PC-9 (cell line): ENCODE data around the gene DTNBP1. TPM values are rescaled to one million over a fixed set of nuclear protein-coding genes. Genes with fewer than 3 reads are reported as not detected.

Experiments used
- BruUV-seq: library from RNA; stranded (reverse); fragments of 400-500 nt; replicated peaks from 2 replicates; lab custom pipeline; 2021; lab: Mats Ljungman, UMichigan
- CTCF ChIA-PET: fragments of 300-600 bp; sonication (Branson Sonifier 250); formaldehyde crosslinking; loops from one replicate; lab custom pipeline; 2022; ENCODE audit warnings: antibody characterized with exemption; lab: Charles Lee
- POLR2A ChIA-PET: fragments of 300-600 bp; sonication (Branson Sonifier 250); formaldehyde crosslinking; loops from one replicate; lab custom pipeline; 2022; ENCODE audit warnings: antibody characterized with exemption; ENCODE audit not compliant: unreplicated experiment; lab: Charles Lee
- DNase-seq, 2 experiments: peaks; one replicate each; pipeline versions ENCODE4 v3.0.0 to v3.0.0-alpha.2; 2015 to 2022; ENCODE audit warnings: mixed read lengths in 1 of 2
- H2AFZ ChIP-seq: fragments of 200-600 bp; sonication (generic); 2 replicates; pipeline ENCODE4 v1.8.1; 2017; ENCODE audit warnings: antibody characterized with exemption
- H3F3A ChIP-seq: fragments of 200-600 bp; sonication (generic); 2 replicates; pipeline ENCODE4 v1.8.1; 2017; ENCODE audit warnings: antibody characterized with exemption, mild to moderate bottlenecking, low read depth; ENCODE audit not compliant: insufficient read depth
- H3K27ac ChIP-seq: fragments of 200-600 bp; sonication (generic); 2 replicates; pipeline ENCODE4 v1.6.1; 2016; ENCODE audit warnings: mixed run types
- H3K27me3 ChIP-seq: fragments of 200-600 bp; sonication (generic); 2 replicates; pipeline ENCODE4 v1.6.1; 2016; ENCODE audit warnings: low read depth, mixed run types; ENCODE audit not compliant: insufficient read depth
- H3K36me3 ChIP-seq: fragments of 200-600 bp; sonication (generic); 2 replicates; pipeline ENCODE4 v1.6.1; 2016; ENCODE audit warnings: low read depth, mixed run types
- H3K4me1 ChIP-seq: fragments of 200-600 bp; sonication (generic); replicated peaks from 2 replicates; pipeline ENCODE4 v1.6.1; 2016; ENCODE audit warnings: mixed run types; ENCODE audit not compliant: insufficient read depth
- H3K4me2 ChIP-seq: fragments of 200-600 bp; sonication (generic); 2 replicates; pipeline ENCODE4 v1.6.1; 2017; ENCODE audit warnings: mixed run types
- H3K4me3 ChIP-seq: fragments of 200-600 bp; sonication (generic); 2 replicates; pipeline ENCODE4 v1.6.1; 2016; ENCODE audit warnings: mixed run types
- H3K79me2 ChIP-seq: fragments of 200-600 bp; sonication (generic); 2 replicates; pipeline ENCODE4 v1.6.1; 2017; ENCODE audit warnings: low read depth, mixed run types
- H3K9me2 ChIP-seq: fragments of 200-600 bp; sonication (generic); 2 replicates; pipeline ENCODE4 v1.8.1; 2017; ENCODE audit warnings: mild to moderate bottlenecking; ENCODE audit not compliant: insufficient read depth
- H3K9me3 ChIP-seq: fragments of 200-600 bp; sonication (generic); 2 replicates; pipeline ENCODE4 v1.8.1; 2016; ENCODE audit warnings: low read depth; ENCODE audit not compliant: insufficient read depth
- H4K20me1 ChIP-seq: fragments of 200-600 bp; sonication (generic); 2 replicates; pipeline ENCODE4 v1.8.1; 2017; ENCODE audit not compliant: insufficient read depth
- EZH2 ChIP-seq: fragments of 200-600 bp; sonication (generic); IDR thresholded peaks from 2 replicates; pipeline ENCODE4 v1.8.0; 2017; ENCODE audit warnings: antibody characterized with exemption, low read depth
- intact Hi-C: fragments of 100-400 bp; cut with micrococcal nuclease; formaldehyde crosslinking; loops from one replicate; pipeline ENCODE4 v1.10.0; 2022; ENCODE audit not compliant: unreplicated experiment
- total RNA-seq: library from RNA; stranded (reverse); gene quantifications from 2 replicates; pipeline ENCODE4 v1.2.3, GENCODE V29; 2021
- TF ChIP-seq, protein P1 (sequence below): fragments of 200-600 bp; sonication (generic); conservative IDR thresholded peaks from 2 replicates; pipeline ENCODE4 v1.6.1; 2017; ENCODE audit warnings: mixed run types, antibody characterized with exemption, mild to moderate bottlenecking, moderate library complexity

The DTNBP1 gene
- total RNA-seq, 1 experiment from 2014 or later: 9.1 TPM

DNA sequence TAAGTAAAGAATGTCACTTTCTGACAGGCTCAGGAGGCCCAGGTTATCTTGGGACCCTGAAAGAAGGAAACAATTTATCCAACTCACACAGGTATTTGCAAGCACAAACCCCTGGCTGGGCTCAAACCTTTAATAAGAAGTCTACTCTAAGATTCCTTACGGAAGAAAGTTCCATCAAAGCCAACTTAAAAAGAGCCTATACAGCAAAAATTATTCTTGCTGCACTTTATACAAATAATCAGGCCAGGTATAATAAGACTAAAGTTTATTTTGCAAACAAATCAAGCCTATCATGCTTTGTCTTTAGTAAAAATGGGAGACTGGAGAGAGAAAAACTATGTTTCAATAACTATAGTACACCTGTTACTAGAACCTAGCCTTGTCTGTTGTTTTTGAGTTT is 102.1 kb downstream of the DTNBP1 start:
- ChIA-PET POLR2A (no interaction called here), CTCF (no interaction called here)
- intact Hi-C loops: no loop called here
- TF ChIP-seq EZH2: no peak
- TF ChIP-seq, protein P1, sequence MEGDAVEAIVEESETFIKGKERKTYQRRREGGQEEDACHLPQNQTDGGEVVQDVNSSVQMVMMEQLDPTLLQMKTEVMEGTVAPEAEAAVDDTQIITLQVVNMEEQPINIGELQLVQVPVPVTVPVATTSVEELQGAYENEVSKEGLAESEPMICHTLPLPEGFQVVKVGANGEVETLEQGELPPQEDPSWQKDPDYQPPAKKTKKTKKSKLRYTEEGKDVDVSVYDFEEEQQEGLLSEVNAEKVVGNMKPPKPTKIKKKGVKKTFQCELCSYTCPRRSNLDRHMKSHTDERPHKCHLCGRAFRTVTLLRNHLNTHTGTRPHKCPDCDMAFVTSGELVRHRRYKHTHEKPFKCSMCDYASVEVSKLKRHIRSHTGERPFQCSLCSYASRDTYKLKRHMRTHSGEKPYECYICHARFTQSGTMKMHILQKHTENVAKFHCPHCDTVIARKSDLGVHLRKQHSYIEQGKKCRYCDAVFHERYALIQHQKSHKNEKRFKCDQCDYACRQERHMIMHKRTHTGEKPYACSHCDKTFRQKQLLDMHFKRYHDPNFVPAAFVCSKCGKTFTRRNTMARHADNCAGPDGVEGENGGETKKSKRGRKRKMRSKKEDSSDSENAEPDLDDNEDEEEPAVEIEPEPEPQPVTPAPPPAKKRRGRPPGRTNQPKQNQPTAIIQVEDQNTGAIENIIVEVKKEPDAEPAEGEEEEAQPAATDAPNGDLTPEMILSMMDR: no peak
- H3K9me3 ChIP-seq: no peaks in the 10 kb centered on the region
- no peaks in the 10 kb centered on the region for H4K20me1 ChIP-seq
- H3F3A ChIP-seq: no peaks in the 10 kb centered on the region
- no peaks in the 10 kb centered on the region for H3K9me2 ChIP-seq
- H3K79me2 ChIP-seq: no peaks in the 10 kb centered on the region
- H3K27ac ChIP-seq: no peak overlapping the region
- no peaks in the 10 kb centered on the region for H3K4me1 ChIP-seq
- no TSS peak for BruUV-seq
- H3K4me3 ChIP-seq: no peak overlapping the region
- no peak for DNase-seq
- H3K4me2 ChIP-seq: no peak overlapping the region
- no peaks in the 10 kb centered on the region for H3K27me3 ChIP-seq
- no peak overlapping the region for H2AFZ ChIP-seq
- H3K36me3 ChIP-seq: no peaks in the 10 kb centered on the region

- Histone ChIP-seq H3K9me3 (no peaks in the 10 kb centered on the region), H3K4me1 (no peaks in the 10 kb centered on the region), H3K27me3 (no peaks in the 10 kb centered on the region), H3K4me2 (no peak overlapping the region), H3K27ac (no peak overlapping the region), H3F3A (no peaks in the 10 kb centered on the region), H2AFZ (no peak overlapping the region), H3K79me2 (no peaks in the 10 kb centered on the region), H3K4me3 (no peak overlapping the region), H4K20me1 (no peaks in the 10 kb centered on the region), H3K9me2 (no peaks in the 10 kb centered on the region), H3K36me3 (no peaks in the 10 kb centered on the region)
- POLR2A ChIA-PET: interaction anchor here (0.6 kb wide), 1 partner anchor 28 kb away, joined by 9 read pairs; no protein-coding TSS in a partner anchor
- CTCF ChIA-PET: no interaction called here
- BruUV-seq: no TSS peak
- intact Hi-C loops: no loop called here
- DNase-seq: no peak
- TF ChIP-seq, protein P1: no peak
- TF ChIP-seq EZH2: no peak
Measured at GRCh38 chr6:15557174-15557573, 105.7 kb downstream of the DTNBP1 start.

DNA sequence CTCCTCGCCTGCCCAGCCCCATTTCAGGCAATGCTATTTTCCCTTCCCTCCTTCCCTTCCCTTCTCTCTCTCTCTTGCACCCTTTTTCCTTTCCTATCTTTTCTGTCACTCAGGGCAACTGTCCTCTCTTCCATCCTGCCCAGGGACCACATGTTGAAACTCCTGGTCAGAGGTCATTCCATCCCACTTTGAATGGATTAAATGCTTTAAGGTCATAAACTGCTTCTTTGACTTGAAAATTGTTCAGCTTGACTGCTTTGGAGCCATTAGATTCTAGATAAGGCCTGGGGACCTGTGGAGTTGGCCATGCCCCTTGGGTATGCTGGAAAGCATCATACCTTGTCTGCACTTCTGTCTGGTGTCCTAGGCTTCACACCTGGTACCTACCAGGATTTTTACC is 106.1 kb downstream of the DTNBP1 start:
- intact Hi-C loops: no loop called here
- Histone ChIP-seq H3K36me3 (no peaks in the 10 kb centered on the region), H3F3A (no peaks in the 10 kb centered on the region), H4K20me1 (no peaks in the 10 kb centered on the region), H3K9me3 (no peaks in the 10 kb centered on the region), H3K79me2 (no peaks in the 10 kb centered on the region), H3K4me1 (no peaks in the 10 kb centered on the region), H2AFZ (no peak overlapping the region), H3K9me2 (no peaks in the 10 kb centered on the region), H3K4me2 (no peak overlapping the region), H3K4me3 (no peak overlapping the region), H3K27me3 (no peaks in the 10 kb centered on the region), H3K27ac (no peak overlapping the region)
- TF ChIP-seq, protein P1: no peak
- TF ChIP-seq EZH2: no peak
- POLR2A ChIA-PET: no interaction called here
- BruUV-seq: no TSS peak
- CTCF ChIA-PET: no interaction called here
- no peak for DNase-seq
